ENCODE data around the gene AGXT.

AGXT gene

DNA sequence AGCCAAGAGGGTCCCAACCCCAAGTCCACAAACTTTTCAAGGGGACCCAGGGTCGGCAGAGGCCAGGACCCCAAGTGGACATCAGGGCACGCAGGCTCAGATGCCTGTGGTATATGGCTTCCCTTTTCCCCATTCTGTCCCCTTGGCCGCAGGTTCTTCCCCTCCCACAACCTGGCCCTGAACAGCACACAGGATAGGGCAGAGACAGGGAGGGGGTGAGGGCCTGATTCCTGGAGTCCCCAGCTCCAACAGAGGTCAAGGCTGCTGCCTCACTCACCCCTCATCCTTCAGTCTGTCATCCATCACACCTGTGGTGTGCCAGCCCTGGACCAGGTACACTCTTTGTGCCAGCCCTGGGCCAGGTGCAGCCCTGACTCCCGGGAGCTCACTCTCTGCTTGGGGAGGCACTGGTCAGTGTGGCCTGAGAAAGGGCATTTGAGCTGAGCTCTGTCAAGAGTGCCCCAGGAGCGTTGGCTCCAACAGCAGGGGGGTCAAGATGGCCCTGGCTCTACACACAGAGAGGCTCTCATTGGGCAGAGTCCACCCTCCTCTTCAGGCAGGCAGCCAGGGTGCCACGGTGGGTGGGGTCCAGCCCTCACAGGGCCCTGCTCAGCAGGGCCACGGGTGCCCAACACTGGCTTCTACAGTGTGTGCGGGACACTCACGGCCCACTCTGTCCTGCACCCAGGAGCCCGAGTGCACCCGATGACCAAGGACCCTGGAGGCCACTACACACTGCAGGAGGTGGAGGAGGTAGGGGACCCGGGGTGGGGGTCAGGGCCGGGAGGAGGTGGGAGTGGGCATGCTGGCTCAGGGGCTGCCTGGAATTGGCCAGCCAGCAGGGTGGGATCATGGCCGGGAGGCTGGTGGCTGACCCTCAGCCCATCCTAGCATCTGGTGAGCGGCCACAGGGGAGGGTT, 1.6 kb downstream of the AGXT start:
- no peak for DNase-seq

DNA sequence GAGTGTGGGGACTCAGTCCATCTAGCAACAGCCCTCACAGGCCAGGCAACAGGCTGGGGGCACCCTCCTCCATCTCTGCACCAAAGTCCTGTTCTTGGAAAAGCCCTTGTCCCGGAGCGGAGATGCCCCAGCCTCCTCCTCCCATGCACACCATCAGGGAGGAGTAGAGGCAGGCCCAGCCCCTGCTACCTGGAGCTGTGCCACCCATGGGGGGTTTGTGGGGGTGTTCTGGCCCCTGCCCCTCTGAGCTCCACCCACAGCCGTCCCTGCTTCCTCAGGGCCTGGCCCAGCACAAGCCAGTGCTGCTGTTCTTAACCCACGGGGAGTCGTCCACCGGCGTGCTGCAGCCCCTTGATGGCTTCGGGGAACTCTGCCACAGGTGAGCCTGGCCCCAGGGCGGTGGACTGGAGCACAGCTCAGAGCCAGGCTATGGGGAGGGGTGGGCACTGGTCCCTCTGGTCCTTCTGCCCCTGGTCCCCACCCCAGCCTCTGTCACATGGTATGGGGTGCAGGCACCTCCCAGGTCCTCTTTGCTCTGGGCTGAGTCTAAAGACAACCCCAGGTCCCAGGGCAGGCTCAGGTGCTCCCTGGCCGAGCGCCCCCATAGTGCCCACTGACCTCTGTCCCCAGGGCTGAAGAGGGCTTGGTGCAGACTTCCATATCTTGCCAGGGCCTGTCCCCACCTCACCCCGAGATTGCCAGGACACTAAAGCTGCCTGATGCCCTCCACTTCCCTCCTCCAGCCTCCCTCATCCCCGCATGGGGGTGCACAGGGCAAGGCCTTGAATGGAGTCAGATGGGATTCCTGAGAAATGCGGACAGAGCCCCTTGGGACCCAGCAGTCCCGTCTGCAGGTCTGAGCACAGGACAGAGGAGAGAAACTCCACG, 2.7 kb downstream of the AGXT start:
- DNase-seq = no peak

DNA sequence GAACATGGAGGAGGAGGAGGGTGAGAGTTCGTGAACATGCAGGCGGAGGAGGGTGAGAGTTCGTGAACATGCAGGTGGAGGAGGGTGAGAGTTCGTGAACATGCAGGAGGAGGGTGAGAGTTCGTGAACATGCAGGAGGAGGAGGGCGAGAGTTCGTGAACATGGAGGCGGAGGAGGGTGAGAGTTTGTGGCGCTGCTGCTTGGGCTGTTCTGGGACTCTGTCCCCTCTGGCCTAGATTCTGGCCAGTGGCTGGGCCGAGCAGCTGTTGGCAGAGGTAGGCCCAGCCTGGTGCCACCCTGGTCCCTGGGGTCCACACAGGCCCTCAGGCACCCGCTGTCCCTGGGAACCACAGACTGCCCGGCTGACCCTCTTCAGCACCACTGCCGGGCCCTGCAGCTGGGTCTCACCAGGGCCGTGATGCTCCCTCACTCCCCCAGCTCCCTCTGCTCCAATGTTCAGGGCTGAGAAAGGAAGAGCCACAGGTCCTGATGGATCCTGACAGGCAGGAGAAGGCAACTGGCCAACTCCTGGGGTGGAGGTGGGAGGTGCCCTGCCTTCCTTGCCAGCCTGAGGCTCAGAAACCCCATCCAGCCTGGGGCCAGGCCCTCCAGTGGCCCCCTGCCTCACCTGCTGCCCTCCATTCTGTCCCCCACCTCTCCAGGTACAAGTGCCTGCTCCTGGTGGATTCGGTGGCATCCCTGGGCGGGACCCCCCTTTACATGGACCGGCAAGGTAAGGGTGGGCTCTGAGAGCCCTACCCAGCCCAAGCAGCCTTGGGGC, 3.9 kb downstream of the AGXT start:
- no peak for DNase-seq

DNA sequence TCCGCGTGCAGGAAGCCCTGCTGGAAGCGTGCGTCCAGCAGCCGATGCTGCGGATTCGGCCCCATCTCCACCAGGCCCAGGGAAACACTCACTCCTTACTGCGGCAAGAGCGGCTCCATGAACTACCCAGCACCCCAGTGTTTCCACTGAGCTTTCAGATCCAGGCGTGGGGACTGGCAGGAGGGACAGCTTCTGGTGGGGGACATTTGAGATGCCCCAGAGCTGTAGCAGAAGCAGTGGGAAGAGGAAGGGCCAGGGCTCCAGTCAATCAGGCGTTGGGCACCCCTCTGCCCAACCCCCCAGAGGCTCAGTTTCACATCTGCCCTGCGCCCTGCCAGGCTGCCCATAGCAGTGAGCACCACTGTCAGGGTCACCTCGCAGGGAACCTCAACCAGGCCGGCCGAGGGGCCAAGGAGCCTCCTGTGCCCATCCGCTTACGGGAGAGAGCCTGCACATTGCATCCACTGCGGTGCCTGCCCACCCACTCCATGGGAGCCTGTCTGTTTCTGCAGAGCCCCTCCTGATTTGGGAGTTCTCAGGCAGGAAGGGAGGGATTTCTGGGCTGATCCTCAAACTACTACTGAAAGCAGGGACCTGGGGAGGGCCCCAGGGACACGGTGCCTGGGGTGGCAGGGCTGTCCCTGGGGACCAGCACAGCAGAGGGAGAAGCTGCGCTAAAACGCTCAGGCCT, 4.6 kb downstream of the AGXT start:
- DNase-seq = no peak

DNA sequence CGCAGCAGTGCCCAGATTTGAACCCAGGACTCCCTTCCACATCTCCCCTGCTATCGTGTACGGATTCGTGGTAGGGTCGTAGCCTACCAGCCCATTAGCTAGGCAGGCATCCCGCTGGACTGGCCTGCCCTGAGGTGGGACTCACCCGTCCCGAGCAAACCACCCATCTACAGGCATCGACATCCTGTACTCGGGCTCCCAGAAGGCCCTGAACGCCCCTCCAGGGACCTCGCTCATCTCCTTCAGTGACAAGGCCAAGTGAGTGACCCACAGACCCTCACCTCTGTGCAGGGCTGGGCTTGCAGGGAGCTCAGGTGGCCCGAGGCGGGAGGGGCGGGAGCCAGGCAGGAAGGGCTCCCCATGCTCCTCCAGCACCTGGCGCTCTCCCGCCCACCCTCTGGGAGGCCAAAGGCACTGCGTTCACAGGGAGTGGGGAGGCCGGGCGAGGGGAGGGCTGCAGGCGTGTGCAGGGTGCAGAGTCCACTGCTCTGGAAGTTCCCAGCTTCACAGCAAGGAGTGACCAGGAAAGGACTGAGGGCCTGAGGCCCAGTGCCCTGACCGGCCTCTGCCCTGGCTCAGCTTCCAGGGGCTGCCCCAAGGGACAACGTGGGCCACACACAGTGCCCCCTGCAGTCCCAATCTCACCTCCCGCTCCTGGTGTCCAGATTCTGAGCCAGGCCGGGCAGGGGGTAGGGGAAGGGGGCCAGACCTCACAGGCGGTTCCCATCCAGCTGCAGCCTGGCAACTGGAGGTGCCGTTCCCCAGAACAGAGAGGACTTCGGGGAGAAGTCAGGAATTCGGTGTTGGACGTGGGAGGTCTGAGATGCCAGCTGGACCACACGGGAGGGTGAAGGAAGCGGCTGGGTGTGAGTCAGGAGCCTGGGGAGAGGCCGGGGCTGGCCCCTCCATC, 5.4 kb downstream of the AGXT start:
- DNase-seq = no peak

DNA sequence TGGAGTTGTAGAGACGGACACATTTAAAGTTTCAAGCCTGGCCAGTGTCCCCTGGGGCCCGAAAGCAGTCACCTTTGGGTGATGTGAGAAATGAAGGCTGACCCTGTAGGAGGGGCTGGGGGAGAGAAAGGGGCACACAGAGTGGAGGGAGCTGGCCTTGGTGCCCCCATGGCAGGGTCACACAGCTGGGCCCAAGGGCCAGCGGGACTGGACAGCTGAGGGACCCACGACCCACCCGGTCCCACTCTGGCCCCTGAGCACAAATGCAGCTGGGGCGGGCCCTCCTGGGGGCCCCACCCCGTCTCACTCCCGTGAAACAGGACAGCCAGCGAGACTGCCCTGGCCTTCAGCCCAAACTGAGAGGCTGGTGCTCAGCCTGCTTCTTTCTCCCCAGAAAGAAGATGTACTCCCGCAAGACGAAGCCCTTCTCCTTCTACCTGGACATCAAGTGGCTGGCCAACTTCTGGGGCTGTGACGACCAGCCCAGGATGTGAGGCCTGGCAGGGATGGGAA, 6.1 kb downstream of the AGXT start:
- no peak for DNase-seq

DNA sequence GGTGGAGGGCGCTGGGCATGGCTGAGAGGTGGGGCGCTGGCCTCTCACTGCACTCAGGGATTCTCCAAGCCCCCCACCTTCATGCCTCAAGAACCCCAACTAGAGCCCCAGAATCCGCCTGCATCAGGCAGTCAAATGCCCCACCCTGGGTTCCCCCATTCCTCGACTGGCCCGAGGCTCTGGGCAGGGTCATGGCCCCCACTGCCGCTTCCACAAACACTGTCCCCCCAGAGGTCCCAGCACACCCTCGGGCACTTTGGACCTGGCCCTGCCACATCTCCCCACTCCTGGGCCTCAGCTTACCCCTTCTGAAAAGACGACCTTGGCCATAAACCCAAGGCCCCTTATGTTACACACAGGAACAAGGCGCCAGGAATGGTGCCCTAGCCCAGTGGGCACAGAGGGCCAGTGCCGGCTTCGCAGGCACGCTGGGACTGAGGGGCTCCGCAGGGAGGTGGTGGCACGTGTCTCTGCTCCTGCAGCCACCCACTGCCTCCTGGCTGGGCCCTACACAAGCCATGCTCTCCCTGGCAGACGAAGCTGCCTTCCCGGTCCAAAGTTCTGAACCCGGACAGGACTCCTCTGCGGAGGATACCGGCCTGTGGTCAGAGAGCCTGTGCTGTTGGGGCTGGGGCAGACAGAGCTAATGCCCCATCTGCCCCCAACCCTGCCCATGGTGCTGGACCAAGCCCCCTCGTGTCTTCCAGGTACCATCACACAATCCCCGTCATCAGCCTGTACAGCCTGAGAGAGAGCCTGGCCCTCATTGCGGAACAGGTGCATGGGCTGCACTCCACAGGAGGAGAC, 6.8 kb downstream of the AGXT start:
- no peak for DNase-seq

DNA sequence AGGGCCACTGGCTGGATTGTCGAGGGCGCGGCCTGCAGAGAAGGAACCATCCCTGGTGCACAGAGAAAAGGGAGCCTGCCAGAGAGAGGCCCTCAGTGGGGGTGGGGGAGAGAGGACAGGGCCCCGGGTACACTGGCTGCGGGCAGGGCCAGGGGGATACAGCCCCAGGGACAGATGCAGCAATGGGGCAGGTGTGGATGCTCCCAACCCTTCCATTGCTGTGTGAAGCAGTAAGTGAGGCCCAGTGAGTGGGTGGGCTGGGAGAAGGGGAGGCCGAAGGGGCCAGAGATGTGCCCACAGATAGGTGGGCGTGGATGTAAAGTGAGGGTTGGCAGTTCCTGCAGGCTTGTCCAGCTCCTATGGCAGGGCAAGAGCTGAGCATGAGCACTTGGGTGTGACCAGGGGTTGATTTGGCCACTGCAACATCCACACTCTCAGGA, 7.4 kb downstream of the AGXT start:
- DNase-seq = no peak

DNA sequence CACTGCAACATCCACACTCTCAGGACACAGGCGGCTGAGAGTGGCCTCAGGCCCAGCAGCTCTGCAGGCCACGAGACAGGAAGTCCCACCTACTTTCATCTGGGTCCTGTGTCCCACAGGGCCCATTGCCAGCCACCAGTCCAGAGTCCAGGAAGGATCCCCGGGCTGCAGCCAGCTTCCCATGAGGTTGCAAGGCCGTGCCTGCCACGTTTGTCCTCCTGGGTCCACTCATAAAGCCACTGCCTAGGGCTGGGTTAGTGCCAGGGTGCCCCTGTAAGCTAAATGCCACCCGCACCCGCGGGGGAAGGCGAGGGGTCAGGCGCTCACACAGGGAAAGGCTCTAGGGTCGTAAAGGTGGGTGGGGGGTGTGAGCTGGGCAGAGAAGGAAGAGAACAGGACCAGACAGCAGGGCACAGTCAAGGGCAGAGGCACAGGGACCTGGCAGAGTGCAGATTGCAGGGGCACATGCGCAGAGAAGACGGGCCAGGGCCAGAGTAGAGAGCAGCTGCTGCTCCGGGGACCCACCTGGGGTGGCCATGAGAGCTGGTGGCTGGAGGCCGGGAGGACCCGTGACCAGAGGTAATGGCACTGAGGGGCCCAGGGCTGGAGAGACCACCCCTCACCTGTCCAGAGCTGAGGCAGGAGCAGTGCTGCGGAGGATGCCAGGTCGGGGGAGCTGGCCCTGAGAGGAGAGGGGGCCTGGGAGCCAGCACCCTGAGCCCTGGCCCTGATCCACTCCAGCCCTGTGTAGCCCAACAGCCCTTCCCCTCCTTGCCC, 8.0 kb downstream of the AGXT start:
- DNase-seq = no peak

DNA sequence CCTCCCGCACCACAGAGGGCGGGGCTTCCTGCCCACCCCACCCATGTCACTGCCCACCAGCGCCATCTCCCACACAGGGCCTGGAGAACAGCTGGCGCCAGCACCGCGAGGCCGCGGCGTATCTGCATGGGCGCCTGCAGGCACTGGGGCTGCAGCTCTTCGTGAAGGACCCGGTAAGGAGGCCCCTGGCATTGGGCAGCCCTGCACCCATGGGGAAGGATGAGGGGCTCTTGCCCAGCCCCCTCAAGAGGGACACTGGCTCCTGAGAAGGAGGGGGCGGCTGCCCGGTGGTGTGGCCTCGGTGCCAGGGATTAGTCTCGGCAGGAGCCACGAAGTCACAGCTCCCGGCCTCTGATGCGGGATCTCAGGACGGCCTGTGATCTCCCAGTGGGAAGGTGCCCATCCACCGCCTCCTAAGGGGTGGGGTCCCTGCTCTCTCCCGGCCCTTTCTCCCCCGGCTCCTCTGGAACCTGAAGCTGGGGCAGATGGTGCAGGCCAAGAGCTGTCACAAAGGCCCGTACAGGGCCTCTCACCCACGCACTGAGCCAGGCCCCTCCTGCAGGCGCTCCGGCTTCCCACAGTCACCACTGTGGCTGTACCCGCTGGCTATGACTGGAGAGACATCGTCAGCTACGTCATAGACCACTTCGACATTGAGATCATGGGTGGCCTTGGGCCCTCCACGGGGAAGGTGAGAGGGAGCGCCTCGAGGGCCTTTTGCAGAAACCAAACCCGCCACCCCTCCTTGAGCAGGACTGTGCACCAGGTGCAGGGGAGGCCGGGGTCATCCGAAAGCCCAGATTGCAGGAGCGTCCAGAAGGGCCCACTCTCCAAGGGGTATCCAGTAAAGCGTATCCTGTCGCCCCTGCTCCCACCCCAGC, 9.1 kb downstream of the AGXT start:
- no peak for DNase-seq

DNA sequence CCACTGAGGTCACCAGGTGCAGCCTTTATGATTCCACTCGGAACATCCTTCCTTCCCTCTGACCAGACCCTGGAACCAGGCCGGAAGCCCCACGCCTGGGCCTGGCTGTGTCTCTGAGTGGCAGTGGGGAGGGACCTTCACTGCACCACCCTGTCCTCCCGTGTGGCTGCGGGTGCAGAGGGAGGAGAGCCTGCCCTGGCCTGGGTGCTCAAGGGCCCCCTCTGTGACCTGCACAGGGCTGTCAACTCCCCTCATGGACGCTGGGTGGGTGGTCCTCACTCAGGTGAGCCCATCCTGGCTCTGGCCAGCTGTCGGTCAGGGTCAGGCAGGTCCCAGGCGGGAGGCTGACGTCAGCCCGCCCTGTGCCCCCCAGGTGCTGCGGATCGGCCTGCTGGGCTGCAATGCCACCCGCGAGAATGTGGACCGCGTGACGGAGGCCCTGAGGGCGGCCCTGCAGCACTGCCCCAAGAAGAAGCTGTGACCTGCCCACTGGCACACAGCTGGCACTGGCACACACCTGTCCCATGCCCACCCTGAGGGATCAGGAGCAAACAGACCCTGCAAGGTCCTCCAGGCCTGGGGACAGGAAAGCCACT, 9.8 kb downstream of the AGXT start:
- no peak for DNase-seq

DNA sequence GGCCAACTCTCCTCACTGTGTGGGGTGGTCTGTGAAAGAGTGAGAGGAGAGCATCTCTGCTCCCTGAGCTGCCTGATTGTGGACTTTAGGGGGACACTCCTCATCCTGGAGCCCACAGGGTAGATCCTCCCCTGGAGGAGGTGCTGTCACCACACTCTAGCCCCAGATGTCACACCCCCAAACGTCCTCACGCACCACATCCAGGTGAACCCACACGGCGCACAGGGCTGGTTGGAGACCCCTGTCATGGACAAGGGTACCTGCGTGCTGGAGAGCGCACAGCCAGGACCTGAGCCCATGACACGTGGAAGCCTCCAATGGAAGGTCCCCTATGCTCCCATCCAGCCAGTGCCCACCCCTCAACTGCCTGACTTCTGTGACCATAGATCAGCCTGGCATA, 10.5 kb downstream of the AGXT start:
- DNase-seq = no peak

DNA sequence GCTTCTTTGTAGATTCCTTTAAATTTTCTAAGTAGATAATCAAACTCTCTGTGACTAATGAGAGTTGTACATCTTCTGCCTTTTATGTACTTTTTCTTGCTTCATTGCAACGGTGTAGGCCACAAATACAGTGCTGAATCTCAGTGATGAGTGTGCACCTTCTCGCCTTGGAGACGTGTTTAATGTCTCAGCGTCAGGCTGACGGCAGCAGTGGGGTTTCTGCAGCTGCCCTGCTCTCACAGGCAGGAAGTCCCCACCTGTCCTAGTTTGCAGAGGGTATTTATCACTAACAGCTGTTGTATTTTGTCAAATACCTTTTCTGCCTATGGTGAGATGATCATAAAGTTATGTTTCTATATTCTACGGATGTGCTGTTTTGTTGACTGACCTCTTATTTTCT, 13.3 kb downstream of the AGXT start:
- no peak for DNase-seq

DNA sequence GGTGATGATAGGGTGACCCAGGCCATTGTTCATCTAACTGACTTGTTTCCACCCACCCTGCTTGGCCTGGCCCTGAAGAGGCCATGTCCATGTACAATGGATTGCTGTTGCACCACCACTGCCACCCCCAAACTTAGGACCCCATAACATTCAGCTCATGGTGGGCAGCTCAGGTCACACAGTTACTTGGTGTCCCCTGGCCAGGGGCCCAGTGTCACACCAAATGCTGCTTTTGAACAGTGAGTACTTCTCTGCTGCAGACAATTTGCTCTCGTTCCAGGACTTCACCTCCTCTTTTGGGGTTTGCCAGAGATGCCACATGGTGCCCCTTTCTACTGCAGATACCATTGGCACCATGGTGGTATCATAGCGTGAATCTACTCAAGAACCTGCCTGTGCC, 15.6 kb downstream of the AGXT start:
- DNase-seq = no peak

DNA sequence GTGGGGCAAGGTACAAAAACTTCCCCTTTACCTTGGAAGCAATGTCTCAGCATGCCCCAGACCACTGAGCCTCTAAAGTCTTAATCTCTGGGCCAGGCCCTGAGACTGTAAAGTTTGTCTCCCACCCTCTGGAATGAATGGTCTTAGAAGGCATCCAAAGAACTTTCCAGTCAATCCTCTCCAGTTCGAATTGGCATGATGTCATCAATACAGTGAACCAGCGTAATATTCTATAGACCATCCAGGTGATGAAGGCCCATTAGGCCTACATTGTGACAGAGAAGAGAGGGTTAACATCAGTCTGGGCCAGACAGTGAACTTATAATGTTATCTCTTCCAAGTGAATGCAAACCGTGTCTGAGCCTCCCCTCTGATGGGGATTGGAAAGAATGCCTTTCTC, 16.1 kb downstream of the AGXT start:
- DNase-seq = no peak

DNA sequence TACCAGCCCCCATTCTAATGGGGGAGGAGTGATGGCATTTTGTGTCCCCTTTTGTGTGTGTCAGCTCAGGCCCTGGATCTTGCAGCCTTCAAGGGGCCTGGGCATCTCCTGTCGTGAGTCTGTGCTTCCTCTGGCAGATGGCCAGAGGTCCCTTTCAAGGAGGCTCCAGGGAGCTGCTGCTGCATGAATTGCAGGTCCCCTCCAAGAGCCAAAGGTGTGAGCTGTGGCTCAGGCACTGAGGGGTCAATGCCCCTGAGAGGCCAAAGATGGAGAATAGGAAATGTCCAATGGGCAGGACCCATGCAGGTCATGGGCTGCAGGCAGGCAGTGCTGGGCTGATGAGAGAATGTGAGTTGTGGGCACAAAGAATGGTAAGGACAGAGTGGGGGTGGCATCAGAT, 16.9 kb downstream of the AGXT start:
- DNase-seq = no peak

DNA sequence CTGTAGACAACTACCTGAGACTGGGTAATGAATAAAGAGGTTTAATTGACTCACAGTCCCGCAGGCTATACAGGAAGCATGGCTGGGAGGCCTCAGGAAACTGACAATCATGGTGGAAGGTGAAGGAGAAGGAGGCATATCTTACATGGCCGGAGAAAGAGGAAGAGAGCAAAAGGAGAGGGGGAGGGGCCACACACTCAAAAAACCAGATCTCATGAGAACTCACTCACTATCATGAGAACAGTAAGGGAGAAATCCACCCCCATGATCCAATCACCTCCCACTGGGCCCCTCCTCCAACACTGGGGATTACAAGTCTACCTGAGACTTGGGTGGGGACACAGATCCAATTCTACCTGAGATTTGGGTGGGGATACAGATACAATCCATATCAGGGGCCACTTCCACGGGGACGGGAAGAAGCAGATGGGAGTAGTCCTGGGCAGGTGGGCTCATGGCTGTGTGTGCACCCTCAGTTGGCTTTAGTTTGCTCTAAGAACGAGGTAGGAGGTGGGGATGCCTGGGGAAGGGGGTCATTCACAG, 17.5 kb downstream of the AGXT start:
- DNase-seq = no peak
